ENCODE results near the gene MPRIP.

DNA sequence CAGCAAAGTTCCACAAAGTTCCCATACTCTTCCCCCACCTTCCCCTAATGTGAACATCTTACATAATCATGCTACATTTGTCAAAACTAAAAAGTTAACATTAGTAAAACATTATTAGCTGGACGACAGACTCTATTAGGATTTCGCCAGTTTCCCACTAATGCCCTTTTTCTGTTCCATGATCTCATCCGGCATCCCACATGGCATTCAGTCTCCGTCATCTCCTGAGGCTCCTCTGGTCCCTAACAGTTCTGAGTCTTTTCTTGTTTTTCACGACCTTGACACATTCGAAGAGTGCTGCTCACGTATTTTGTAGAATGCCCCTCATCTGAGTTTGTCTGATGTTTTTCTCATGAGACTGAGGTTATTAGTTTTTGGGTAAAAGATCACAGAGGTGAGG, 8.8 kb upstream of the MPRIP start:
- TF ChIP-seq, protein P1, sequence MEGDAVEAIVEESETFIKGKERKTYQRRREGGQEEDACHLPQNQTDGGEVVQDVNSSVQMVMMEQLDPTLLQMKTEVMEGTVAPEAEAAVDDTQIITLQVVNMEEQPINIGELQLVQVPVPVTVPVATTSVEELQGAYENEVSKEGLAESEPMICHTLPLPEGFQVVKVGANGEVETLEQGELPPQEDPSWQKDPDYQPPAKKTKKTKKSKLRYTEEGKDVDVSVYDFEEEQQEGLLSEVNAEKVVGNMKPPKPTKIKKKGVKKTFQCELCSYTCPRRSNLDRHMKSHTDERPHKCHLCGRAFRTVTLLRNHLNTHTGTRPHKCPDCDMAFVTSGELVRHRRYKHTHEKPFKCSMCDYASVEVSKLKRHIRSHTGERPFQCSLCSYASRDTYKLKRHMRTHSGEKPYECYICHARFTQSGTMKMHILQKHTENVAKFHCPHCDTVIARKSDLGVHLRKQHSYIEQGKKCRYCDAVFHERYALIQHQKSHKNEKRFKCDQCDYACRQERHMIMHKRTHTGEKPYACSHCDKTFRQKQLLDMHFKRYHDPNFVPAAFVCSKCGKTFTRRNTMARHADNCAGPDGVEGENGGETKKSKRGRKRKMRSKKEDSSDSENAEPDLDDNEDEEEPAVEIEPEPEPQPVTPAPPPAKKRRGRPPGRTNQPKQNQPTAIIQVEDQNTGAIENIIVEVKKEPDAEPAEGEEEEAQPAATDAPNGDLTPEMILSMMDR (IDR thresholded peaks at IDR 0.05): no peak
- TF ChIP-seq POLR2A (IDR thresholded peaks at IDR 0.05): no peak
